Epithelial cell of umbilical artery (primary cell): ENCODE measurements around the gene CROCC2. TPM values are rescaled to one million over a fixed set of nuclear protein-coding genes. Genes with fewer than 3 reads are reported as not detected.

Experiments
- total RNA-seq: library from RNA; depleted of rRNA; stranded (reverse); fragments of >200 nt; gene quantifications from 2 replicates; pipeline ENCODE4 v1.2.3, GENCODE V29; 2014

Gene CROCC2
- not detected in 2 replicates for total RNA-seq

GRCh38 chr2:240906141-240906910 is at the start of gene CROCC2:
CROCC2 (plus strand) TSS chr2:240906336; CDS start chr2:240906514, 178 bp downstream.

GRCh38 chr2:240868286-240869108 is 37.6 kb upstream of the CROCC2 start, which contains the start of gene AGXT:
AGXT (plus strand) TSS chr2:240868824; CDS start chr2:240868866, 42 bp downstream.

GRCh38 chr2:240895656-240896388 is 10.3 kb upstream of the CROCC2 start, which contains the start of gene MAB21L4:
MAB21L4 (minus strand) TSS chr2:240896156; CDS start chr2:240895997, 159 bp downstream.

GRCh38 chr2:240997856-240998705 is 91.9 kb downstream of the CROCC2 start, which contains the start of gene SNED1:
SNED1 (plus strand) TSS chr2:240998618; CDS start chr2:240998838, 220 bp downstream.

Other genes starting within 250 kb of the CROCC2 start
- not detected in 2 replicates for gene AQP12B, start 223.5 kb upstream of the CROCC2 start, total RNA-seq
- gene AQP12A, start 214.5 kb upstream of the CROCC2 start, total RNA-seq, result not detected in 2 replicates
- under 0.01 TPM in 1 of 2 replicates, not detected in the other for gene KIF1A, start 86.1 kb upstream of the CROCC2 start, total RNA-seq
- not detected in 2 replicates for gene AGXT, start 37.5 kb upstream of the CROCC2 start, total RNA-seq
- gene MAB21L4, start 10.2 kb upstream of the CROCC2 start, total RNA-seq, result not detected in 2 replicates
- 4.0 and 6.2 TPM in 2 replicates for gene SNED1, start 92.3 kb downstream of the CROCC2 start, total RNA-seq
- gene MTERF4, start 196.0 kb downstream of the CROCC2 start, total RNA-seq, result 23.4 and 37.4 TPM in 2 replicates
- gene PASK, start 243.1 kb downstream of the CROCC2 start, total RNA-seq, result 6.2 TPM in 2 replicates
- 43.5 and 71.7 TPM in 2 replicates for gene PPP1R7, start 244.1 kb downstream of the CROCC2 start, total RNA-seq